NCI-H82 treated with DMSO at 0.1 percent for 48 hours (cell line): ENCODE results near the gene ZNF91.
"Not testable (repeated sequence)": the region's sequence is repeated elsewhere in the genome, so short reads cannot be mapped to it uniquely, and the experiment has no call there.

Experiments
- DNase-seq: peaks from one replicate; lab custom pipeline; 2025; ENCODE audit not compliant: unreplicated experiment; lab: John Stamatoyannopoulos, UW

Gene ZNF91

GRCh38 chr19:23321403-23321802, 73.9 kb downstream of the ZNF91 start:
- not testable (repeated sequence) for DNase-seq

GRCh38 chr19:23319571-23319970, 75.7 kb downstream of the ZNF91 start:
- DNase-seq = not testable (repeated sequence)

- not testable (repeated sequence) for DNase-seq
Observed at GRCh38 chr19:23318941-23319340, 76.3 kb downstream of the ZNF91 start.

- no peak for DNase-seq
Observed at GRCh38 chr19:23318143-23318542, 77.1 kb downstream of the ZNF91 start.

GRCh38 chr19:23315286-23315685, 80.0 kb downstream of the ZNF91 start:
- no peak for DNase-seq

- no peak for DNase-seq
Observed at GRCh38 chr19:23314505-23315251, 80.6 kb downstream of the ZNF91 start.

GRCh38 chr19:23313196-23313595, 82.1 kb downstream of the ZNF91 start:
- no peak for DNase-seq

- no peak for DNase-seq
Observed at GRCh38 chr19:23312515-23312914, 82.8 kb downstream of the ZNF91 start.

GRCh38 chr19:23311551-23311950, 83.7 kb downstream of the ZNF91 start:
- DNase-seq = no peak

GRCh38 chr19:23310729-23311211, 84.5 kb downstream of the ZNF91 start:
- DNase-seq = no peak

GRCh38 chr19:23309926-23310325, 85.3 kb downstream of the ZNF91 start:
- DNase-seq = no peak

- DNase-seq = no peak
Observed at GRCh38 chr19:23305555-23305954, 89.7 kb downstream of the ZNF91 start.

- DNase-seq = no peak
Observed at GRCh38 chr19:23304238-23304637, 91.0 kb downstream of the ZNF91 start.

- DNase-seq = no peak
Observed at GRCh38 chr19:23294141-23294540, 101.1 kb downstream of the ZNF91 start.

- DNase-seq = not testable (repeated sequence)
Observed at GRCh38 chr19:23289966-23290365, 105.3 kb downstream of the ZNF91 start.
